Measurements from ENCODE around the gene RNF10. TPM values are rescaled to one million over a fixed set of nuclear protein-coding genes. Genes with fewer than 3 reads are reported as not detected.

The RNF10 gene
- total and polyA plus RNA-seq, 2 experiments from 2014 or later = 113 to 149 TPM

GRCh38 chr12:120538281-120539156 lies 4.4 kb downstream of the RNF10 start:
- ATAC-seq = no peak
- H3K27me3 Mint-ChIP-seq (ENCODE audit: insufficient read depth, low read depth, poor library complexity) = peaks cover 5% of the 10 kb centered on the region
- Histone ChIP-seq H3K36me3 (ENCODE audit: insufficient read depth) (no peaks in the 10 kb centered on the region), H3K79me2 (replicated peaks; ENCODE audit: insufficient read depth) (peaks cover 91% of the 10 kb centered on the region), H3K9me2 (ENCODE audit: insufficient read depth) (no peaks in the 10 kb centered on the region), H3F3A (replicated peaks; ENCODE audit: low read depth) (peaks cover 2% of the 10 kb centered on the region; the same call in 1 of the 2 replicates), H3K27me3 (ENCODE audit: insufficient read depth) (no peaks in the 10 kb centered on the region), H3K4me1 (ENCODE audit: insufficient read depth) (peaks cover 37% of the 10 kb centered on the region), H3K27ac (ENCODE audit: low read depth) (peak overlapping the region; percentile 30; the same call in 1 of the 2 replicates), H4K20me1 (replicated peaks; ENCODE audit: insufficient read depth) (peaks cover 73% of the 10 kb centered on the region), H3K4me2 (peak overlapping the region; percentile 85; the same call in 1 of the 2 replicates), H2AFZ (no peak overlapping the region), H3K4me3 (peak overlapping the region; percentile 10)
- TF ChIP-seq ZNF331 (CRISPR knock-in tag; IDR thresholded peaks at IDR 0.05; ENCODE audit: low read depth) = no peak
- TF ChIP-seq ZNF462 (CRISPR knock-in tag; IDR thresholded peaks at IDR 0.05) = no peak
- TF ChIP-seq ETS1 (IDR thresholded peaks at IDR 0.05) = no peak
- TF ChIP-seq STAT1 (IDR thresholded peaks at IDR 0.05; ENCODE audit: unreplicated experiment) = no peak
- TF ChIP-seq EZH2 (IDR thresholded peaks at IDR 0.05; ENCODE audit: low read depth, unreplicated experiment) = no peak
- TF ChIP-seq CREB1 (CRISPR knock-in tag; IDR thresholded peaks at IDR 0.05; ENCODE audit: low read depth) = no peak
- no peak for TF ChIP-seq POLR2AphosphoS5 (IDR thresholded peaks at IDR 0.05; ENCODE audit: low read depth)
- TF ChIP-seq NANOG (IDR thresholded peaks at IDR 0.05; ENCODE audit: borderline replicate concordance) = no peak
- TF ChIP-seq REST (IDR thresholded peaks at IDR 0.05; ENCODE audit: unreplicated experiment) = no peak
- no peak for TF ChIP-seq ZNF114 (CRISPR knock-in tag; IDR thresholded peaks at IDR 0.05)
- no peak for TF ChIP-seq JUNB (IDR thresholded peaks at IDR 0.05; ENCODE audit: unreplicated experiment)
- TF ChIP-seq EZH2phosphoT487 (IDR thresholded peaks at IDR 0.05; ENCODE audit: unreplicated experiment) = no peak
- H3K36me3 Mint-ChIP-seq (ENCODE audit: low read depth) = peaks cover 24% of the 10 kb centered on the region
- H3K4me1 Mint-ChIP-seq = peaks cover 27% of the 10 kb centered on the region
- H3K4me3 Mint-ChIP-seq = no peak overlapping the region; the same call in 2 of the 3 replicates
- DNase-seq (ENCODE audit: low spot score) = no peak
- no peaks in the 10 kb centered on the region for H3K9me3 Mint-ChIP-seq
- no peak overlapping the region; the same call in 1 of the 2 replicates for H3K27ac Mint-ChIP-seq
